GM23338 (cell line): Measurements from ENCODE around the gene FTCDNL1.

Source experiments
- CREB1 ChIP-seq: fragments of 250-450 bp; sonication (Bioruptor Pico); IDR thresholded peaks from 2 replicates; pipeline ENCODE4 v1.5.0; 2020; ENCODE audit warnings: low read depth, mild to moderate bottlenecking, moderate library complexity
- CTCF ChIP-seq, 2 experiments: fragments of 200-600 bp in 1 of 2; sonication (generic) in 1 of 2; conservative IDR thresholded peaks; 2 replicates each; pipeline versions ENCODE4 v1.5.1 to v1.6.1; 2016 to 2017; ENCODE audit warnings: antibody characterized with exemption in 2 of 2, low read depth in 2 of 2, mild to moderate bottlenecking in 2 of 2, moderate library complexity in 1 of 2
- JUNB ChIP-seq: IDR thresholded peaks from one replicate; pipeline ENCODE4 v1.6.1; 2016; ENCODE audit warnings: antibody characterized with exemption; ENCODE audit not compliant: unreplicated experiment
- POLR2AphosphoS5 ChIP-seq: IDR thresholded peaks from 2 replicates; pipeline ENCODE4 v1.6.1; 2016; ENCODE audit warnings: antibody characterized with exemption, low read depth
- REST ChIP-seq: IDR thresholded peaks from one replicate; pipeline ENCODE4 v1.6.1; 2018; ENCODE audit warnings: antibody characterized with exemption; ENCODE audit not compliant: unreplicated experiment
- ZNF331 ChIP-seq: fragments of 250-450 bp; sonication (Bioruptor Pico); IDR thresholded peaks from 2 replicates; pipeline ENCODE4 v1.5.0; 2020; ENCODE audit warnings: low read depth, mild to moderate bottlenecking, moderate library complexity

GRCh38 chr2:199770716-199771115, 80.3 kb downstream of the FTCDNL1 start:
- TF ChIP-seq CTCF (conservative IDR thresholded peaks at IDR 0.05; ENCODE audit: low read depth in 2 of 2) (no peak), POLR2AphosphoS5 (no peak), CREB1 (CRISPR knock-in tag) (no peak), ZNF331 (no peak), JUNB (no peak), REST (no peak)
